NOMO-1 (cell line): ENCODE results near the gene GLIS1.

Experiments
- DNase-seq, 2 experiments: peaks; one replicate each; lab custom pipeline; 2025; ENCODE audit not compliant: unreplicated experiment in 2 of 2; lab: John Stamatoyannopoulos, UW

GLIS1 gene

GRCh38 chr1:53640701-53641075, 98.3 kb downstream of the GLIS1 start:
- DNase-seq: no peak

DNA sequence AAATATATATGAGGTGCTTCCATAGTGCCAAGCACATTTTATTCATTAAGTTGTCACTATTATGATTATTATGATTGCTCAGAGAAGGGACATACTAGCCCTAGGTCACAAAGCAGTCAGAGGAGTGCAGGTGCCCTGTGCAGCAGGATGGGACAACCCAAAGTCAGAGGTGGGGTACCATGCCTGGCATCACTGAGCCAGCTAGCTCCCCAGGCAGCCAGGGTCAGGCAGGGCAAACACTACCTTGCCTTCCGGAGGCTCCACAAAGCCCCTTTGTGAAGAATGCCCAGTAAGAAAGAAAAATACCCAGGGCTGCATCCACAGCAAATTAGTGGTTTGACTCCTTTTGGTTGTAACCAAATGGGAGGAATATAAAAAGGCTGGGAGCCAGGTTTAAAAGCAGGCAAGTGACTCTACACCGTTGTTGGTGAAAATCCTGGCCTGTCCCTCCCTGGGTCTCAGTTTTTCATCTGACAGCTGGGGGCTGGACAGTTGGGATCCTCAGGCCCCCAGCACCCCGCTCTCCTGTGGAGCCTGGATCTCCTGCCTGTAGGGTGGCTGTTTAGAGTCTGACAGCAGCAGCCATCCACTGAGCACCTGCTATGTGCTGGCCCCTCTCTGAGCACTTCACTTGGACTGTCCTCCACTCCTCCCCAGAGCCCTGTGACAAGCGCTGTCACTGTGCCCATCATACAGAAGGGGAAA, 98.8 kb downstream of the GLIS1 start:
- DNase-seq: no peak

DNA sequence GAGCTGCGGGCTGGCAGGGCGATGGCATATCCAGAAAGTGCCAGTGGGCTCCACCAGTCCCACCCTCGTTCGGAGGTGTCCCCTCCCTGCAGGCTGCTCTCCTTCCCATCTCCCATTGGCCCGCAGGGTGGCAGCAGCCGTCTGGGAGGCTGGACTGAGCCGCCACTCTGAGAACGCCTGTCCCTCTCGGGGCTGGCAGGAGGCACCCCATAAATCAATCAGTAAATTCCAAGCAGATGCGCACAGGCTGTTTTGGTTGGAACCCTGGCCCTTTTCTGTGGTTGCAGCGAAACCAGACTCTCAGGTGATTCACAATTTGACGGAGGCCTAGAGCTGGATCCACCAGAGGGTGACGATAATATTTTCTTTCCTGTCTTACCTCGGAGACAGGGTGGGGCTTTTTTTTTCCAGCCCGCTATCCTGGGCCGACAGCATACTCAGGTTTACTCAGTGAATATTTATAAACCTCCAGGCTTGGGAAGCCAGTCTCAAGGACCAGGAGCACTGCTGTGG, 99.7 kb downstream of the GLIS1 start:
- DNase-seq: no peak

DNA sequence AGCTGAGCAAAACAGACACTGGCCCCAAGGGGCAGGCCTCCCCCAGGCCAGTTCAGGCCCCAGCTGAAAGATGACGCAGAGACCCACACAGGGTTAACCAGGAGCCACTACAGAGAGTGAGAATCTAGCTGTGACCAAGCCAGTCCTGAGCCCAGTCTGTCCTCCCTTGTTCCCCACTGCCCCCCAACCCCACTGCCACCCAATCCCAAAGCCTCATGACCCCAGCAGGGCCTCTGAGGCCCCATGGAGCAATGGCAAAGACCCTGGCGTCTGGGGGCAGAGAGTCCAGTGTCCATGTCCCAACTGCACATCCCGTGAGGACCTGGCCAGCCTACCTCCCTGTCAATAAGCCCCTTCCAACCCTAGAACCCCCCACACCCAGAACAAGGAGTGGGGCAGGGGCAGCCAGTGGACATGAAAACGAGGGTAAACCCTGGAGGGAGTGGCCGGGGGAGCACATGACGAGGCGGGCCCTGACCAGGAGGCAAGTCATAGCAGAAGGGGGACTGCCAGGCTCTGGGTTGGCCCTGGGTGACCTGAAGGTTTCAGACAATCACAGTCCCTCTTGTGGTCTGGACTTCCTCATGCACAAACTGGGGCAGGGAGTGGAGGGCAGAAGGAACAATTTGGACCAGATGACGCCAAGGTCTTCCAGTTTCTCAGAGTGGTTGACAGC, 100.5 kb downstream of the GLIS1 start:
- no peak for DNase-seq

GRCh38 chr1:53637511-53638359, 101.2 kb downstream of the GLIS1 start:
- no peak for DNase-seq

- no peak for DNase-seq
These were observed 102.3 kb downstream of the GLIS1 start for GRCh38 chr1:53636621-53637171.

DNA sequence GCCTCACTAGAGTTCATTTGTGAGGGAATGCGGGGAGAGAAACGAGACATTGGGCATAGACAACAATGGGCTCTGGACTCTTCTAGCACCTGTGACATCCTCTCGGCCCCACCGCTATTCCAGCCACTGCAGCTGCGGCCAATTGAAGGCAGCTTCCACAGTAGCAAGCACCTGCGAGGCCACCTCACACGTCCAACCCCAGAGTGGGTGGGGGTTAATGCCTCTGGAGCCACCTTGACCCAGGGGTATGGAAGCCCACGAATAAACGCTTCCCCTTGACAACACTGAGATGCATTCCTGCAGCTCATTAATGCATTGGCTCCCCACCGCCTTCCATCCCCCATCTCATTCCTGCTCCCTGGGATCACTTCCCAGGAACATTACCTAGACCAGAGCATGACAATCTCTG, 104.4 kb downstream of the GLIS1 start:
- DNase-seq: no peak

DNA sequence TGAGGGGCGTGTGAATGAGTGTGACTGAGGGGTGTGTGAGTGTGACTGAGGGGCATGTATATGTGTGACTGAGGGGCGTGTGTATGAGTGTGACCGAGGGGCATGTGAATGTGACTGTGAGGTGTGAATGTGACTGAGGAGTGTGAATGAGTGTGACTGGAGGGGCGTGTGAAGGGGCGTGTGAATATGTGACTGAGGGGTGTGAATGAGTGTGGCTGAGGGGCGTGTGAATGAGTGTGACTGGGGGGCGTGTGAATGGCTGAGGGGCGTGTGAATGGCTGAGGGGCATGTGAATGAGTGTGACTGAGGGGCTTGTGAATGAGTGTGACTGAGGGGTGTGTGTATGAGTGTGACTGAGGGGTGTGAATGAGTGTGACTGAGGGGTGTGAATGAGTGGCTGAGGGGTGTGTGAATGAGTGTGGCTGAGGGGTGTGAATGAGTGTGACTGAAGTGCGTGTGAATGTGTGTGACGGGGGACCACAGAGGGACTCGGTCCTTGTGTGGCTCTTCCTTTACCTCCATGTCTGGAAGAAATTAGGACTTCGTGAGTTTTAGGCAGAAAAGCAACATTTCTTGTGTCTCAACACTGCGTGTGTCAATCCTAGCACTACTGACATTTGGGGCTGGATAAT, 105.8 kb downstream of the GLIS1 start:
- DNase-seq: no peak

DNA sequence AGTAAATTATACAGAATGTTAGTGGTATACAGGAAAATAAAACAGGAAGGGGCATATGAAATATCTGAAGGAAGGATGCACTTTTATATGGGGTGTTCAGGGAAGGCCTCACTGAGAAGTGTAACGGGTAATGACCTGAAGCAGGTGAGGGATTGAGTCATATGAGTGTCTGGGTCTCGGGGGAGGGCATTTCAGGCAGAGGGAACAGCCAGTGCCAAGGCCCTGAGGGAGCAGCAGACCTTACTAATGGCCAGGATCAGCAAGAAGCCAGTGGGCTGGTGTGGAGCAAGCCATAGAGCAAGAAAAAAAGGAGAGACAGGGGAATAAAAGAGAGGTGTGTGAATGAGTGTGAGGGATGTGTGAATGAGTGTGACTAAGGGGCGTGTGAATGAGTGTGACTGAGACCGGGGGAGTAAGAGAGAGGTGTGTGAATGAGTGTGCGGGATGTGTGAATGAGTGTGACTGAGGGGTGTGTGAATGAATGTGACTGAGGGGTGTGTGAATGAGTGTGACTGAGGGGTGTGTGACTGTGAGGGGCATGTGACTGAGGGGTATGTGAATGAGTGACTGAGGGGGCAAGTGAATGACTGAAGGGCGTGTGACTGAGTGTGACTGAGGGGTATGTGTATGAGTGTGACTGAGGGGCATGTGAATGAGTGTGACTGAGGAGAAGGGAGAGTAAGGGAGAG, 107.2 kb downstream of the GLIS1 start:
- no peak for DNase-seq

DNA sequence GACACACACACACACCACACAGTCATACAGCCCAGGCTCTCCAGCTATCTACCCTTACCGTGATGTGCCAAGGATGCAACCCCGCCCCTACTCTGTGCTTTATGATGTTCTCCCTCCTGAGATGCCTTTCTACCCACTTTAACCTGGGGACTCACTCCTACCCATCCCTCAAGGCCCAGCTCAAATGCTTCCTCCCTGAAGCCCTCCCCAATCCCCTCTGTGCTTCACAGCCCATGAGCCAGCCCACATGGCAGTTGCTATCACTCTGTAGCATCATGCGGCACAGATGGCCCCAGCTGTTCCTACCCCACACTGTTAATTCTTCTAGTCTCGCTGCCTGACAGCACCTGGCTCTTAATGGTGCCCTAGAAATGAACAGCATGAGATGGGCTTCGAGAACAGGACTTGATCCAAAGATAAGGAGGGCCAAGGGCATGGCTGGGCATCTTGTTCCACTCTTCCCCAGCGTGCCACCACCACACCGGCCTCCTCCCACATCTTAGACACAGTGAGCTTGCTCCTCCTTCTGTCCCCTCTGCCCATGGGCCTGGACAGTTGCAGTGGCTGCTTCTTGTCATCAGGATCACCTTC, 109.8 kb downstream of the GLIS1 start:
- DNase-seq: no peak

DNA sequence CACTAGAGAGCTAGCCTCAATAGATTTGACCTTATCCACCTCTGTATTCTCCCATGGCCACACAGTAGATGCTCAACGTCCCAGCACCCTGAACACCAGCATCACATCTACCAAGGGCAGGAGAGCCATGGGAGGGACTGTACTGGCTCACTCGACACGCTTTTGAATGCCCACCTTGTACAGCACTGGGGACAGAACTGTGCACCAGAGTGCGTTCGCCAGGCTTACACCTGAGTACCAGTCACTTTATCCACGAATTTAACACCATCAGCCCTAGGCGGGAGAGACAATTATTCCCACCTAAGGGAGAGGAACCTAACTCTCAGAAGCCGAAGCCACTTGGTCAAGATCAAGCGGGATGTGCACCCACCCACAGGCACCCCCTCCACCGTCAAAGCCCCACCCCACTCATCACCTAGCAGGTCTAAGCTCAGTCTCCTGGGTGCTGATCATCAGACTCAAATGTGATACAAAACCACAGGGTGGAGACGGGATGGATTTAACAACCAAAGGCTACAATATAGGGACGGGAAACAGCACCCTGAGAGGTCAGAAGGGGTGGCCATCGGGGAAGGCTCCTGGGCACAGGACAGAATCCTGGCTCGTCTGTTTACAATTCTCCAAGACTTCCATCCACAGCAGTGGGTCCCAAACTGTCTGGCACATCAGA, 110.5 kb downstream of the GLIS1 start:
- no peak for DNase-seq

GRCh38 chr1:53627666-53628065, 111.3 kb downstream of the GLIS1 start:
- no peak for DNase-seq

GRCh38 chr1:53627031-53627430, 111.9 kb downstream of the GLIS1 start:
- DNase-seq: no peak

- DNase-seq: no peak
These were observed 112.3 kb downstream of the GLIS1 start for GRCh38 chr1:53626616-53627015.

DNA sequence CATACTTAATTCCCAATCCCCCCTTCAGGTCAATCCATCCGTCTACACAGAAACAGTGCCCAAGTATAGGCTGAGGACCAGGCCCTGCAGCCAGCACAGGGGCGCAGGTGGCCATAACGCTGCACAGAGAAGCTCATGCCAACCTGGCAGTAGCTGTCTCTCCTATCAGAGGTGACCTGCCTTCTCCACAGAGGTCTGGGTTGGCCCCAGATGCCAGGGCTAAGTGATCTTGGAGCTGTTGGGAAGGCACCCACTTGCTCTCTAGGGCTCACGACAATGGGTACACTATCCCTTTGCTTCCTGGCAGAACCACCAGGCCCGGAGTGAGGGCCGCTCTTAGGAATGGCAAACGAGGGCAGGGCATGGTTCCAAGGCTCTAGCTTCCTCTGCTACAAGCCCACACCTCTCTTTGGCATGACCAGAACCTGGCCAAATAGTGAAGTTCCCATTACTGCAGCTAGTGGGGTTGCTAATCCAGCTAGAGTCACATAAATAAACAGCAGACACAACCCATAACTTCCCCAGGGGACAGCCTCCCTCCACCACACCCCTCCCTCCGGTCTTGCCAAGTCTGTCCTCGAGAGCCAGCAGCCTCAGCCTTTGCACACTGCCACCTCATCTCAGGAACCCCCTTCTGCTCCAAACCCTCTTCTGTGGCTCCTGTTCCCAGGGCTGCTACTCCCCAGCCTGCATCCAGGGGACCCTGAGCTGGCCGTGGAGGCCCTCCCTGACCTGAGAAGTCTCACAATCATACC, 113.0 kb downstream of the GLIS1 start:
- no peak for DNase-seq

GRCh38 chr1:53625049-53625448, 113.9 kb downstream of the GLIS1 start:
- DNase-seq: no peak

GRCh38 chr1:53622531-53622930, 116.4 kb downstream of the GLIS1 start:
- no peak for DNase-seq

- DNase-seq: no peak
These were observed 117.8 kb downstream of the GLIS1 start for GRCh38 chr1:53621144-53621543.
